MV-4-11 (cell line): Measurements from ENCODE around the gene SLC30A1.

ENCODE experiments used
- DNase-seq: peaks from one replicate; lab custom pipeline; 2025; lab: John Stamatoyannopoulos, UW

SLC30A1 gene

GRCh38 chr1:211522804-211523203 is 56.2 kb downstream of the SLC30A1 start:
- DNase-seq = no peak
